SK-MEL-5 (cell line): ENCODE results near the gene CRELD2. TPM values are rescaled to one million over a fixed set of nuclear protein-coding genes. Genes with fewer than 3 reads are reported as not detected.

Source experiments
- DNase-seq: peaks from one replicate; pipeline ENCODE4 v3.0.0-alpha.2; 2016; ENCODE audit warnings: low read depth, low spot score
- in situ Hi-C: cut with HindIII; loops from 2 replicates; pipeline ENCODE4 v1.10.0; 2016; ENCODE audit warnings: low sequenced_read_pairs, high pct_unique_total_duplicates, low pct_unique_long_range_greater_than_20kb
- total RNA-seq: library from RNA; depleted of rRNA; stranded (reverse); fragments of >200 nt; shearing (Covaris generic); gene quantifications from 2 replicates; pipeline ENCODE4 v1.2.3, GENCODE V29; 2014

Gene CRELD2
- total RNA-seq, 1 experiment from 2014 or later = 162 TPM

- in situ Hi-C loops = no loop called here
- DNase-seq = no peak
These were observed 41.3 kb downstream of the CRELD2 start for GRCh38 chr22:49959782-49960158.

- in situ Hi-C loops = no loop called here
- DNase-seq = peak; percentile 96
These were observed 41.9 kb downstream of the CRELD2 start, which contains the start of gene PIM3 for GRCh38 chr22:49960159-49961004. Gene PIM3 (plus strand): TSS chr22:49960772. CDS start chr22:49960948, 176 bp downstream.

GRCh38 chr22:49961005-49961600, 42.7 kb downstream of the CRELD2 start:
- no peak for DNase-seq
- in situ Hi-C loops = no loop called here

DNA sequence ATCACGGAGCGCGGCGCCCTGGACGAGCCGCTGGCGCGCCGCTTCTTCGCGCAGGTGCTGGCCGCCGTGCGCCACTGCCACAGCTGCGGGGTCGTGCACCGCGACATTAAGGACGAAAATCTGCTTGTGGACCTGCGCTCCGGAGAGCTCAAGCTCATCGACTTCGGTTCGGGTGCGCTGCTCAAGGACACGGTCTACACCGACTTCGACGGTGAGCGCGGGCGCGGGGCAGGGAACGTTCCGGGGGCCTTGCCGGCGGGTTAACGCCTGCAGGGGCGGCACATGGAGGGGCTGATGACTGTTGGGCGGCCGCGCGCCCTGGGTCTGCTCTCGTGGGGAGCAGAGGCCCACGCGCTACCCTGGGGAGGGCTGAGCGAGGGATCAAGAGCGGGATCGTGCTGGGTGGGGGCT, 43.2 kb downstream of the CRELD2 start:
- in situ Hi-C loops = no loop called here
- no peak for DNase-seq

- DNase-seq = peak; percentile 87
- in situ Hi-C loops = no loop called here
These were observed 43.7 kb downstream of the CRELD2 start for GRCh38 chr22:49962012-49962750.

- in situ Hi-C loops = no loop called here
- no peak for DNase-seq
These were observed 44.6 kb downstream of the CRELD2 start for GRCh38 chr22:49962751-49963646.

GRCh38 chr22:49963647-49964026, 45.2 kb downstream of the CRELD2 start:
- no peak for DNase-seq
- in situ Hi-C loops = no loop called here

DNA sequence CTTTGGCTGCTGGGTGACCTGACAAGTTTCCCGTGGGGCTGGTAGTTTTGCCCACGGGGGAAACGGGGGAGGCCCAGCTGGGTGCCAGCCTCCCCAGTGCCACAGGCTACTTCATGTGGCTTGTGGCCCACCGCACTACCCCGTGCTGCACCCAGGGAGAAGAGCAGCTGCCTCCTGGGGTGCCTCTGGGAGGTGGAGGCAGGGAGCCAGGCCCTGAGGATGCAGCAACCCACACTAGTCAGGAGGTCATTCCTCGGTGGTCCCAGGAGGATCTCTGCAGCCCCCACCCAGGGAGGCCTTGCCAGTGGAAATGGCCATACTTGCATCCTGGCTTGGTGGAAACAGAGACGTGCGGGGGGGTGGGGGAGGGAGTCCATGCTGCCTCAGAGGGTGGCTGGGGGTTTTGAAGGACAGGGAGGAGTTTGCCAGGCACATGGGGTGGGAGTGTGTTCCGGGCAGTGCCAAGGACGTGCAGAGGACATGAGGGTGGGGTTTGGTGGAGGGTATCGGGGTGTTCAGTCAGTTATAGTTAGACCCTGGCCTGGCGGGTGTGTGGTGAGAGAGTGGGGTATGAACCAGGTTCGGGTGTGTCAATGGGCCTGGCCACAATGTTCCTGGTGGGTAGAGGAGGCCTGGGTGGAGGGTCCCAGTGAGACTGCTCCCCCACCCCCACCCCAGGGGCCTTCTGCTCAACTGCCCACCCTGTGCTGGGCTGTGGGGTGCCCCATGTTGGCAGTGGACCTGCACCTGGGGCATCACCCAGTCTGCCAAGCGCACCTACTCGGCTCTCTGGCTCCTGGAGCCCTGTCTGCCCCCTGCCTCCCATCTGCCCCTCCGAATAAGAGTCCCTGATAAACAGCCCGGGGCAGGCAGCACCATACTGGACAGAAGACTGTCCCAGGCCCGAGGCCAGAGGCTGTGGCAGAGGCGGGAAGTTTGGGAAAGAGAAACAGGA, 46.0 kb downstream of the CRELD2 start:
- DNase-seq = no peak
- in situ Hi-C loops = no loop called here

- in situ Hi-C loops = no loop called here
- no peak for DNase-seq
These were observed 46.9 kb downstream of the CRELD2 start for GRCh38 chr22:49965091-49966040.

- DNase-seq = no peak
- in situ Hi-C loops = no loop called here
These were observed 47.8 kb downstream of the CRELD2 start for GRCh38 chr22:49966041-49966773.

GRCh38 chr22:49966774-49967705, 48.6 kb downstream of the CRELD2 start:
- in situ Hi-C loops = no loop called here
- DNase-seq = no peak

DNA sequence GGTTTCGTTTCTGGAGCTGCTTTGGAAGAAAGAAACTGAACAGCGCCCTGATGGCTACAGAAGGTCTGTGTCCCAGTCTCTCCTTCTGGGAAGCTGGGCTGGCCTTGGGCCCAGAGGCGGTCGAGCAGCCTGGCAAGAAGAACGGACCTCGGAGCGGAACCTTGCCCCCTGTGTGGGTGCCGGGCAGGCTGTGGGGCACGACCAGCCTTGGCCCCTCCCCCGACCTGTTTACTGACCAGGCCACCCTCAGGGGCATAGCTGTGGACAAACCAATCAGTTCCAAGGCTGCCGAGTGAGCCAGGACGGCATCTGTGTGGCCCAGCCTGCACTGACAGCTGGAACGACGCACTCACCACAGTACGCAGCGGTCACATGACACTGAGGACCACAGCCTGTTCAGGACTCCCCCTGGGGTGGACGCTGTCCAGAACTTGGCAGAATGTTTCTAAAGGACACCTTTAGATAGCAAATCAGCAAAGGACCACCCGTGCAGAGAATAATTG, 49.3 kb downstream of the CRELD2 start:
- in situ Hi-C loops = no loop called here

GRCh38 chr22:49968313-49968830, 49.9 kb downstream of the CRELD2 start:
- no peak for DNase-seq
- in situ Hi-C loops = no loop called here

More for the DNA sequence above, 49.3 kb downstream of the CRELD2 start:
- DNase-seq = no peak
